OCI-LY7 (cell line): ENCODE data around the gene SNTN. TPM values are rescaled to one million over a fixed set of nuclear protein-coding genes. Genes with fewer than 3 reads are reported as not detected.

Source experiments
- Bru-seq: library from RNA; stranded (reverse); fragments of 400-500 nt; gene quantifications from one replicate; lab custom pipeline; 2021; lab: Mats Ljungman, UMichigan
- BruChase-seq, 2 experiments: library from RNA; stranded (reverse); fragments of 400-500 nt; gene quantifications; one replicate each; lab custom pipeline; 2021; lab: Mats Ljungman, UMichigan
- BruUV-seq: library from RNA; stranded (reverse); fragments of 400-500 nt; replicated peaks from 2 replicates; lab custom pipeline; 2021; lab: Mats Ljungman, UMichigan
- CTCF ChIA-PET: fragments of 300-600 bp; sonication (Branson Sonifier 250); formaldehyde crosslinking; loops from one replicate; lab custom pipeline; 2022; ENCODE audit warnings: antibody characterized with exemption; ENCODE audit not compliant: unreplicated experiment; lab: Charles Lee
- POLR2A ChIA-PET: fragments of 300-600 bp; sonication (Branson Sonifier 250); formaldehyde crosslinking; loops from one replicate; lab custom pipeline; 2022; ENCODE audit warnings: antibody characterized with exemption; lab: Charles Lee
- DNase-seq: peaks from one replicate; pipeline ENCODE4 v3.0.0-alpha.2; 2015; ENCODE audit warnings: low spot score
- H2AFZ ChIP-seq: fragments of 200-600 bp; sonication (generic), shearing (Covaris generic); 2 replicates; pipeline ENCODE4 v1.6.1; 2014; ENCODE audit warnings: mild to moderate bottlenecking, antibody characterized with exemption, low read length, moderate library complexity
- H3K27ac ChIP-seq: fragments of 200-600 bp; sonication (generic); 2 replicates; pipeline ENCODE4 v1.5.1; 2014; ENCODE audit warnings: mixed run types, low read depth, mild to moderate bottlenecking, moderate library complexity, low read length, inconsistent platforms; ENCODE audit not compliant: poor library complexity, severe bottlenecking
- H3K36me3 ChIP-seq: fragments of 200-600 bp; sonication (generic); 2 replicates; pipeline ENCODE4 v1.6.1; 2014; ENCODE audit warnings: mild to moderate bottlenecking, antibody characterized with exemption, low read length, moderate library complexity, mixed read lengths; ENCODE audit not compliant: insufficient read depth
- H3K4me1 ChIP-seq: fragments of 200-600 bp; sonication (generic); 2 replicates; pipeline ENCODE4 v1.5.1; 2014; ENCODE audit warnings: mild to moderate bottlenecking, low read length; ENCODE audit not compliant: insufficient read depth, poor library complexity, severe bottlenecking
- H3K4me2 ChIP-seq: fragments of 200-600 bp; sonication (generic); 2 replicates; pipeline ENCODE4 v1.6.1; 2014; ENCODE audit warnings: mild to moderate bottlenecking, low read length
- H3K4me3 ChIP-seq: fragments of 200-600 bp; sonication (generic); 2 replicates; pipeline ENCODE4 v1.5.1; 2014; ENCODE audit warnings: mild to moderate bottlenecking, low read depth, low read length; ENCODE audit not compliant: poor library complexity, severe bottlenecking
- H3K79me2 ChIP-seq: fragments of 200-600 bp; sonication (generic); 2 replicates; pipeline ENCODE4 v1.6.1; 2016; ENCODE audit warnings: low read depth, mild to moderate bottlenecking, low read length, moderate library complexity, mixed read lengths; ENCODE audit not compliant: insufficient read depth
- H3K9me2 ChIP-seq: fragments of 200-600 bp; sonication (generic); 2 replicates; pipeline ENCODE4 v1.6.1; 2016; ENCODE audit warnings: mild to moderate bottlenecking, low read length, mixed read lengths; ENCODE audit not compliant: insufficient read depth
- H3K9me3 ChIP-seq: fragments of 200-600 bp; sonication (generic); 2 replicates; pipeline ENCODE4 v1.6.1; 2014; ENCODE audit warnings: mild to moderate bottlenecking, mixed run types, low read length, mixed read lengths
- H4K20me1 ChIP-seq: fragments of 200-600 bp; sonication (generic); 2 replicates; pipeline ENCODE4 v1.6.1; 2014; ENCODE audit warnings: mild to moderate bottlenecking, antibody characterized with exemption, low read length, moderate library complexity, mixed read lengths; ENCODE audit not compliant: insufficient read depth
- CTCF ChIP-seq: fragments of 200-600 bp; sonication (generic); conservative IDR thresholded peaks from 2 replicates; pipeline ENCODE4 v1.5.1; 2014; ENCODE audit warnings: mild to moderate bottlenecking, antibody characterized with exemption, low read length, moderate library complexity, mixed read lengths
- EZH2phosphoT487 ChIP-seq: fragments of 200-600 bp; sonication (generic); IDR thresholded peaks from 2 replicates; pipeline ENCODE4 v1.6.1; 2018; ENCODE audit warnings: low read depth, borderline replicate concordance, mild to moderate bottlenecking, mixed run types, antibody characterized with exemption, low read length, moderate library complexity, mixed read lengths
- intact Hi-C: fragments of 100-400 bp; cut with micrococcal nuclease; formaldehyde crosslinking; loops from one replicate; pipeline ENCODE4 v1.10.0; 2022; ENCODE audit not compliant: unreplicated experiment
- long read RNA-seq: library from polyadenylated mRNA; stranded (forward); transcript quantifications from one replicate; pipeline ENCODE4 v2.0.0, GENCODE V29; 2022
- total RNA-seq, 2 experiments: library from RNA; depleted of rRNA in 1 of 2; stranded (reverse); fragments of >200 nt in 1 of 2; shearing (Covaris generic) in 1 of 2; gene quantifications; 2 replicates each; pipeline ENCODE4 v1.2.3, GENCODE V29; 2014 to 2022

Gene SNTN
- total RNA-seq (2014; rRNA removed; shearing (Covaris generic)) (not detected in 2 replicates), total RNA-seq (2022) (not detected in 2 replicates), Bru-seq, nascent RNA (not detected), BruChase-seq, experiment 1, labeled RNA remaining after a 6-hour chase (not detected), BruChase-seq, experiment 2, labeled RNA remaining after a 2-hour chase (not detected)
- long read RNA-seq: 0 reads

- CTCF ChIA-PET: no interaction called here
- Histone ChIP-seq H3K9me3 (no peaks in the 10 kb centered on the region), H3K27ac (no peak within 1 kb of the TSS), H3K4me2 (no peak within 1 kb of the TSS), H3K4me1 (no peaks in the 10 kb centered on the region), H3K79me2 (no peaks in the 10 kb centered on the region), H2AFZ (no peak within 1 kb of the TSS), H3K36me3 (no peaks in the 10 kb centered on the region), H3K4me3 (no peak within 1 kb of the TSS), H4K20me1 (no peaks in the 10 kb centered on the region), H3K9me2 (no peaks in the 10 kb centered on the region)
- intact Hi-C loops: no loop called here
- TF ChIP-seq EZH2phosphoT487 (no peak), CTCF (no peak)
- POLR2A ChIA-PET: no interaction called here
- no TSS peak for BruUV-seq
- no peak for DNase-seq
Observed at GRCh38 chr3:63652066-63652725, at the start of gene SNTN. Gene SNTN, plus strand, starts transcription at chr3:63652675. Its CDS starts 13 bp downstream, at chr3:63652688.

- H2AFZ ChIP-seq: no peak overlapping the region
- no peaks in the 10 kb centered on the region for H3K79me2 ChIP-seq
- CTCF ChIA-PET: no interaction called here
- POLR2A ChIA-PET: interaction anchor here (0.7 kb wide), 1 partner anchor 1444 kb away, joined by 3 read pairs; no protein-coding TSS in a partner anchor
- H3K9me2 ChIP-seq: no peaks in the 10 kb centered on the region
- H3K4me2 ChIP-seq: no peak overlapping the region
- H3K4me3 ChIP-seq: no peak overlapping the region
- no TSS peak for BruUV-seq
- DNase-seq: no peak
- H3K27ac ChIP-seq: no peak overlapping the region
- TF ChIP-seq EZH2phosphoT487 (no peak), CTCF (no peak)
- intact Hi-C loops: no loop called here
- H3K36me3 ChIP-seq: no peaks in the 10 kb centered on the region
- no peaks in the 10 kb centered on the region for H3K4me1 ChIP-seq
- H4K20me1 ChIP-seq: no peaks in the 10 kb centered on the region
- H3K9me3 ChIP-seq: no peaks in the 10 kb centered on the region
Observed at GRCh38 chr3:63607716-63608115, 44.8 kb upstream of the SNTN start.

- no TSS peak for BruUV-seq
- Histone ChIP-seq H3K36me3 (no peaks in the 10 kb centered on the region), H3K9me3 (no peaks in the 10 kb centered on the region), H3K27ac (no peak overlapping the region), H3K9me2 (no peaks in the 10 kb centered on the region), H4K20me1 (no peaks in the 10 kb centered on the region), H3K4me1 (no peaks in the 10 kb centered on the region), H3K79me2 (no peaks in the 10 kb centered on the region), H2AFZ (no peak overlapping the region), H3K4me2 (no peak overlapping the region), H3K4me3 (no peak overlapping the region)
- no peak for TF ChIP-seq CTCF
- TF ChIP-seq EZH2phosphoT487: no peak
- intact Hi-C loops: no loop called here
- CTCF ChIA-PET: no interaction called here
- DNase-seq: no peak
- POLR2A ChIA-PET: no interaction called here
Observed at GRCh38 chr3:63609408-63609807, 43.1 kb upstream of the SNTN start.
